ENCODE measurements around the gene HIP1R. TPM values are rescaled to one million over a fixed set of nuclear protein-coding genes. Genes with fewer than 3 reads are reported as not detected.

Gene HIP1R
- total and polyA plus RNA-seq, 2 of the 8 experiments (the other 6 are each of a cell fraction or from before 2014, with no cell fraction given): 11.2 to 14.5 TPM

GRCh38 chr12:122825773-122826724 lies 9.2 kb upstream of the HIP1R start:
- H3K23ac ChIP-seq (ENCODE audit: insufficient read length): no peak overlapping the region
- peak overlapping the region in 2 of 4 experiments; percentile 19 to 42; a peak in 2 of 8 replicates for H3K4me3 ChIP-seq (ENCODE audit: extremely low read depth in 1 of 4, insufficient read depth in 2 of 4, low read depth in 3 of 4, low read length in 4 of 4)
- POLR2A ChIA-PET (ENCODE audit: partially characterized antibody): interaction anchor here (0.6 kb wide), 2 partner anchors 55 to 390 kb away, joined by 3 read pairs; no protein-coding TSS in a partner anchor
- H4K91ac ChIP-seq (replicated peaks; ENCODE audit: insufficient read length, low read length): no peak overlapping the region
- CTCF ChIA-PET (ENCODE audit: partially characterized antibody): interaction anchor here (0.6 to 5.4 kb wide), 8 partner anchors 10 to 966 kb away, joined by 3 to 28 read pairs (median 4); no protein-coding TSS in a partner anchor
- H3K9me3 ChIP-seq (ENCODE audit: insufficient read depth in 2 of 2, low read depth in 1 of 2, low read length in 1 of 2): no peaks in the 10 kb centered on the region
- DNase-seq (ENCODE audit: low read depth in 1 of 2, low spot score in 2 of 2) (no peak), FAIRE-seq (no peak)
- no peak overlapping the region for H2AFZ ChIP-seq (ENCODE audit: low read length)
- H3K23me2 ChIP-seq (ENCODE audit: low read depth, low read length): no peaks in the 10 kb centered on the region
- H3K27me3 ChIP-seq (replicated peaks in 1 of 4; ENCODE audit: control insufficient read depth in 3 of 4, extremely low read depth in 1 of 4, insufficient read depth in 3 of 4, low read length in 3 of 4): no peaks in the 10 kb centered on the region
- H3K79me2 ChIP-seq (ENCODE audit: control insufficient read depth in 1 of 2, insufficient read depth in 2 of 2, low read length in 2 of 2): no peaks in the 10 kb centered on the region
- no peak overlapping the region for H2BK120ac ChIP-seq (replicated peaks; ENCODE audit: low read depth, low read length)
- H4K8ac ChIP-seq (ENCODE audit: extremely low read depth, insufficient read depth, low read length): no peak overlapping the region
- H2AK5ac ChIP-seq (ENCODE audit: low read depth, low read length): no peak overlapping the region
- H3K4me2 ChIP-seq (ENCODE audit: insufficient read depth in 1 of 2, low read depth in 2 of 2, low read length in 2 of 2): peak overlapping the region in 1 of 2 experiments; percentile 52; a peak in 2 of 4 replicates
- H3K79me1 ChIP-seq (ENCODE audit: low read depth, low read length): no peaks in the 10 kb centered on the region
- H3K36me3 ChIP-seq (ENCODE audit: control insufficient read depth in 2 of 4, insufficient read depth in 4 of 4, low read length in 3 of 4): no peaks in the 10 kb centered on the region
- no peak overlapping the region for H3K14ac ChIP-seq (ENCODE audit: insufficient read length)
- no peaks in the 10 kb centered on the region for H4K20me1 ChIP-seq (replicated peaks in 1 of 2; ENCODE audit: control insufficient read depth in 1 of 2, insufficient read depth in 2 of 2, low read length in 2 of 2)
- H3K9ac ChIP-seq (replicated peaks in 1 of 4; ENCODE audit: extremely low read depth in 1 of 4, low read depth in 3 of 4, low read length in 3 of 4): no peak overlapping the region
- no peak overlapping the region for H3K4ac ChIP-seq (replicated peaks; ENCODE audit: insufficient read length, low read depth, low read length)
- H3K56ac ChIP-seq (replicated peaks; ENCODE audit: insufficient read length, low read depth, low read length): no peak overlapping the region
- no peak overlapping the region for H2BK5ac ChIP-seq (ENCODE audit: low read depth, low read length)
- H3K27ac ChIP-seq (ENCODE audit: low read depth, low read length): no peak overlapping the region
- no peak overlapping the region for H2BK12ac ChIP-seq (ENCODE audit: low read depth, low read length)
- H2BK15ac ChIP-seq (ENCODE audit: low read length): no peak overlapping the region
- H2BK20ac ChIP-seq (ENCODE audit: low read length): no peak overlapping the region
- WGBS, 2 experiments (ENCODE audit: extremely low coverage in 1 of 2, insufficient coverage in 1 of 2, insufficient read length in 1 of 2, insufficient replicate concordance in 2 of 2, low coverage in 1 of 2, low lambda C conversion rate in 2 of 2, missing lambda C conversion rate in 1 of 2): 44% methylated on average over 15 of the region's 22 CpGs; no CpG with 5 or more reads in 1 of the 2 experiments
- no peak overlapping the region for H4K5ac ChIP-seq (ENCODE audit: insufficient read length, low read depth, low read length)
- no peak overlapping the region for H3K18ac ChIP-seq (ENCODE audit: extremely low read depth, low read length)
- TF ChIP-seq, protein P1, sequence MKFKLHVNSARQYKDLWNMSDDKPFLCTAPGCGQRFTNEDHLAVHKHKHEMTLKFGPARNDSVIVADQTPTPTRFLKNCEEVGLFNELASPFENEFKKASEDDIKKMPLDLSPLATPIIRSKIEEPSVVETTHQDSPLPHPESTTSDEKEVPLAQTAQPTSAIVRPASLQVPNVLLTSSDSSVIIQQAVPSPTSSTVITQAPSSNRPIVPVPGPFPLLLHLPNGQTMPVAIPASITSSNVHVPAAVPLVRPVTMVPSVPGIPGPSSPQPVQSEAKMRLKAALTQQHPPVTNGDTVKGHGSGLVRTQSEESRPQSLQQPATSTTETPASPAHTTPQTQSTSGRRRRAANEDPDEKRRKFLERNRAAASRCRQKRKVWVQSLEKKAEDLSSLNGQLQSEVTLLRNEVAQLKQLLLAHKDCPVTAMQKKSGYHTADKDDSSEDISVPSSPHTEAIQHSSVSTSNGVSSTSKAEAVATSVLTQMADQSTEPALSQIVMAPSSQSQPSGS (IDR thresholded peaks at IDR 0.05; ENCODE audit: low read length): no peak
- H3K4me1 ChIP-seq (replicated peaks in 1 of 4; ENCODE audit: control insufficient read depth in 3 of 4, insufficient read depth in 4 of 4, low read length in 3 of 4): no peaks in the 10 kb centered on the region
